NCI-H1417 treated with DMSO at 0.1 percent for 48 hours (cell line): ENCODE measurements around the gene MYOZ3.

Experiments
- DNase-seq: peaks from one replicate; lab custom pipeline; 2025; lab: John Stamatoyannopoulos, UW

Gene MYOZ3

GRCh38 chr5:150627731-150628545, 33.1 kb upstream of the MYOZ3 start:
- no peak for DNase-seq

DNA sequence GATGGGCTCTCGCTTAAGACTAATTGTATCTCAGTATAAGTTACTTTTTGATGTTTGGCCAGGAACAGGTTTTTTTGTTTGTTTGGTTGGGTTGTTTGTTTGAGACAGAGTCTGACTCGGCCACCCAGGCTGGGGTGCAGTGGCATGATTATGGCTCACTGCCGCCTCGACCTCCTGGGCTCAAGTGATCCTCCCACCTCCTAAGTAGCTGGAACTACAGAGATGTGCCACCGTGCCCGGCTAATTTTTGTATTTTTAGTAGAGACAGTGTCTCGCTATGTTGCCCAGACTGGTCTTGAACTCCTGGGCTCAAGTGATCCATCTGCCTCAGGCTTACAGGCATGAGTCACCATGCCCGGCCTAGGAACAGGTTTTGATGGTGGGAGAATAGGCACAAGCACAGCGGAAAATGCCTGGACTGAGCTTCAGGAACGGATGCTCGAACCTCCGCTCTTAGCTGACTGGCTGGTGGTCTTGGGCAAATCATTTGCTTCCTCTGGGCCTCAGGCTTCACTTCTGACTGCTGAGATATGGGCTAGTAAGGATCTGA, 32.0 kb upstream of the MYOZ3 start:
- no peak for DNase-seq

- no peak for DNase-seq
These were observed 31.0 kb upstream of the MYOZ3 start for GRCh38 chr5:150630016-150630415.

- DNase-seq: no peak
These were observed 30.4 kb upstream of the MYOZ3 start for GRCh38 chr5:150630461-150631325.

DNA sequence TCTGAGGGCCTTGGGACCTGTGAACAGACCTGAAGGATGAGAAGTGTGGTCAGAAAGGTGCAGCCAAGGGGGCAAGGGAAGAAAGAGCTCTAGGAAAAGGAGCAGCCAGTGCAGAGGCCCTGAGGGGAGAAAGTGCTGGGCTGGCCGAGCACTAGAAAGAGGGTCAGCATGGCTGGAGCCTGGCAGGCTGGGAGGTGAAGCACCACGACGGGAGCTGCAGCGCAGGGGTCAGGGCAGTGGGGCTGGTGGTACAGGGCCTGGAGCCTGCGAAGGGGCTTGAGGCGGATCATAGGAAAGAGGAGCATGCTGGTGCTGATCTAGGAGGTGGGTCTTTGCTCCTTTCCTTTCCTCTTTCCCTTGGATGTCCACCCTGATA, 29.7 kb upstream of the MYOZ3 start:
- DNase-seq: no peak

DNA sequence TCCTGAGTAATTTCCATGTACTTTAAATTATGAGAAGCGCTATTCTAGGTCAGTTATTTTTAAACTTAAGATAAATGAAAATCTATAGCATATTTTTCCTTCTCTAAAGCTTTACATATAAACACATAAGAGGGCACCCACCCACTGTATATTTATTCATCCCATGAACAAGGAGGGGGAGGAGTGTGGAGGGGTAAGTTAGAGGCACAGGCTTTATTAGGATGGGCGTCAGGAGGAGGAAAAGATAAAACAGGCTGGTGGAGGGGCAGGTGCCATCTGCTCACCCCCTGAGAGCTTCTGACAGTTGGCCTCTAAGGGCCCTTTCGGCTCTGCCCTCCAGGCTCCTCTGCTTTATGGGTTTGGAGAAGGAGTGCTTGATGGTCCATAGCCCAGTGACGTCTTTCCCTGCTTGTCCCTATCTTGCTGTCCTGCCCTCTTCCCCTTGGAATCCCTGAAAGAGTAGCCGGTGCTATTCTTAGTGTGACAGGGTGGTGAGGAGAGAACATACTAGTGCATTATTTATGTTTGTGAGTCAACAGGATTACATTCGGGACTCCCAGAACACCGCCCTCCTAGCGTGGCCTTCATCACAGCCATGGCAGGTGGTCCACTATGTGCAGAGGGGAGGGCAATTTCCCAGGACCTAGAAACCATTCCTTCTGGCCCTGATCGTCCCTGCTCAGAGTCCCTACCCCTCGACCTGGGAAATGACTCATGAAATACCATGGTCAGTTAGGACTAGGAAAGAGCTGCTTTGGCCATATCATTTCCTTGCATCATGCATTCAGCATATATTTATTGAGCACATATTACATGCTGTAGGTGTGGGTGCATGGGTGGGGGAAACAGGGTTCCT, 28.5 kb upstream of the MYOZ3 start:
- no peak for DNase-seq

- no peak for DNase-seq
These were observed 27.6 kb upstream of the MYOZ3 start for GRCh38 chr5:150633429-150633828.

DNA sequence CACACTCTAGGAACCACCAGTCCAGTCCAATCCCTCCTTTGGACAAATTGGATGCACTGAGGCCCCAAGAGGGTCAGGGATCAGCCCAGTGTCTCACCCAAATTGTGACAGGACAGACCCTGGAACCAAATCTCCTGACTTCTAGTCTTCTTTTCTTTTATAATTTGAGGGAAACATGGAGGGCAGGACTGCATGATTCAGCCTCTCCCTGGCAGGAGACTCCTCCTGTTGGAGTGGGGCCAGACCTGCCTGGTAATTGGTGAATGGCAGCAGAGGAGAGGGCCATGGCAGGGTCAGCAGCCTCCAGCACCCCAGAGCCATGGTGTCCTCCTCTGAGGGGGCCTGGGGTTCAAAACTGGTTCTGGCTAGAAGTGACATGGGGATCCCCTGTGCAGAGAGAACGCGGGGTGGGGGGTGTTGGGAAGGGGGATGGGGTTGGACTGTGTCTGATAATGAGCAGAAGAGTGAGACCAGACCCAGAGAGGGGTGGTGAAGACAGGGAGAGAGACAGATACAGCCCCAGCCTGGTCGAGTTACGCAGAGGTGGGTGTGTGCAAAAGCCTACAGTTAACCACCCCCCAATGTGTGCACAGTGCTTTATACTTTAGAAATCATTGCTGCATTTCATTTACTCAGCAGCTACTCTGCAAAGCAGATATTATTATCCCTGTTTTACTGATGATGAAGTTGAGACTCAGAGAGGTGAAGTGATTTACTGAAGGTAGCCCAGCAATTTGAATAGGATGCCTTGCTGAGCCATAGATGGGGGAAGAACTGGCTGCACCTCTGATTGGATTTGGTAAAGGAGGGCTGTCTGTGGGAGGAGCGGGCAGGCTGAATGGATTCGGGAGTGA, 24.4 kb upstream of the MYOZ3 start:
- DNase-seq: no peak

DNA sequence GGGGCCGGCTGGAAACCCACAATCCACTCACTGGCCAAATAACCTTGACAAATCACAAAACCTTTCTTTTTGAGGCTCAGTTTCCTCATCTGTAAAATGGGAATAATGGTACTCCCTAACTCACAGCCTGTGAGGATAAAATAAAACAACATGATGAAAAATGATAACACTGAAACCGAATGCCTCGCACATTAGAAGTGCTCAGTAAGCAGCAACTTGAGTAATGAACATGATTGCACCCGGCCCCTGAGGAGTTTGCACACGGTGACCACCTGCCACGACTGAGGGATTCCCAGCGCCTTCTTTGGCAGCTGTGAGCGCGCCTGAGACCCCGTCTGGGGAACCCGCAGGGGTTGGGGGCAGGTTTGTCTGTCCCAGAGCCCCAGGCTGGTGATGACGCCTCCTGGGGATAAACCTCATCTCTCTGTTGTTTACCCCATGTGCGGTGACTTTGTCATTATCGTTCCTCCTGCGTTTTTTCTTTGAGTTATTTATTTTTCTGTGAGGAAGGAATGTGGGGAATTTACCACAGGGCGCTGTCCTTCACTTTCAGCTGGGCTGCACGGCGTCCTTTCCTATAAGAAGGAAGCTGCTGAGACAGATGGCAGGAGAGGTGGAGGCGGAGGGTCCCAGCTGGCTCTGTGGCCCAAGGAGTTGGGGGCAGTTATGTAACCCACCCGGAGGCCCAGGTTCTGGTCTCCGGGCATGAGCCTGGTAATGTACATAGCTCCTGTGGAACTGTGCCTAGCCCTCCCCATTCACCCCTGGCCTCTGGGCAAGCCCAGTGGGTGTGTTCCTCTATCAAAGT, 23.6 kb upstream of the MYOZ3 start:
- no peak for DNase-seq

DNA sequence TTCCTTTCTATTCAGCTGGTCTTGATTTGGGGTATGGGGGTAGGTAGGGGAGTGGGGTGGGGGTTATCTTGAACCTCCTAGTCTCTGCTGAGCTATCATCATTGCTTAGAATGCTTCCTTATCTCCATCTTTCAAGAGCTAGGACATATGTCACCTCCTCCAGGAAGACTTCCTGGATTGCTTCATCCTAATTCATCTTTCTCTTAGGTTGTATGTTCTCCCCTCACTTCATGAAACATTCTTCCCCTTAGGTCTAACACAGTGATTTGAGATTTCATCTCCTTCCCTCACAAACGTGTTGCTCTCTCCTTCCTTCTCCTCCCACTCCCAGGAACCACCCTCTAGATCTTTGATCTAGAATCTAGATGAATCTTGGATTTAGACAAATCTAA, 23.0 kb upstream of the MYOZ3 start:
- DNase-seq: no peak

DNA sequence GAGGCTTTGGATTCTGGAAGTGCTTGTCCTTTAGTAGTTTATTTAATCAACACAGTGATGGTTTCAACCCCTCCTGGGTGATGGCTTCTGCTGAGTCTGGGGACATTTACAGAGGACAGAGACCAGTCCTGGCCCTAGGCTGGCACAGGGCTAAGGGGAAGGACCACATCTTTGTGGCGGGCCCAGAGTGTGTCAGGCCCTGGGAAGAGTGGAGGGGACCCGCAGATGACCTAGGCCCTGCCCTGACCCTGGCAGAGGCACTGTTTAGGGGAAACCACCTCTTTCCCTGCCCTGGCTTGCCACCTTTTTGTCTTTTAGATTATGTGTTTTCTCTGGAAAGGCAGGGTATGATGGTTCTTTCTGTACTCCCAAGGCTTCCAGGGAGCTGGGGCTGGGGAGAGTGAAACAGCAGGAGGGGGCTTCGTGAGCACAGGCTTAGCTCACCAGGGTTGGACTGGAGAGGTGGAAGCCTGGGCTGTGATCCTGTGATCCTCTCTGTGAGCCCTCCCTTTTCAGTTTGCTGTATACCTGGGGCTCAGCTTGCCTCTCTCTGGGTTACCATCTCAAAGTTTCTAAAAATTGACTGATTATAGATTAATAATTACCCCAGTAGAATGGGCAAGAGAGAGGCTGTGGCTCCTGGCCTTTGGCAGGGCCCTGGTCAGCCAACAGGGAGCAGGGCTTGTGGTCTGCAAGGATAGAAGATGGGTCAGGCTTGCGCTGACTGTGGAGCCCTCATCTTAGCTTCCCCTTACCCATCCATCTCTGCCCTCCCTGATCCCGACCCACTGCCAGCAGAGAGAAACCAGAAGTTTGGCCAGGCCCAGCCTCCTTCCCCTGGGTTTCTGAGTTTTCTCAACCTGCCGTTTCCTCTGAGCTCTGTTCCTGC, 22.3 kb upstream of the MYOZ3 start:
- DNase-seq: no peak

GRCh38 chr5:150639377-150639692, 21.7 kb upstream of the MYOZ3 start:
- DNase-seq: no peak

- no peak for DNase-seq
These were observed 21.3 kb upstream of the MYOZ3 start for GRCh38 chr5:150639751-150640150.

DNA sequence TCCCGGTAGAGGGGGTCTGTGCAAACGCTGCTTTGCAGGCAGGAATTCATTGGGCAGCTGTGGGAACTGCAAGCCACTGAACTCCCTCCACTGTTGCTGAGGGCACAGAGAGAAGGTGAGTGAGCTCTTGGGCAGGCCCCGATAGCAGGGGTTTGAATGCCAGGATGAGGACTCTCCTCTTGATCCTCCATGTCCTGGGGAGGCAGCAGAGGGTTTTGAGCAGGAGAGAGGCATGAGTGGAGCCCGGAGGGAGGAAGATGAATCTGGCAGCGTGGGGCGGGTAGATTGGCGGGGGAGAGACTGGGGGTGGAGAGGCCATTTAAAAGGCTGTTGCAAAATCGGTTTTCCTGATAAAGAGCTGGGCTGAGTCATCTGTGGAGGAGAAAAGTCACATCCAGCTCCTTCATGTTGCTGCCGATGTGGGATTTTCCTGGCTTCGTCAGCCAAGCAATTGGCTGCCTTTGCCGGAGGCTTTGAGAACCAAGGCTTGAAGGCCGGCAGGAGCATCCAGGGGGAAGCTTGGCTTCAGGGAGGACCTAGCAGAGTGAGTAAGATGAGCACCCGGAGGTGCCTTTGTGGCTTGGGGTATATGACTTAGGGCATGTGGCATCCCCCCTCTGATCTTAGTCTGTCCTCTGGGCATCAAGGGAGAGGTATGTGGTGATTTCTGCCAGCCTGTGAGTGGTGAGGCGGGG, 20.6 kb upstream of the MYOZ3 start, which contains the start of gene SYNPO:
SYNPO (plus strand) TSS at position 350 of the 695 bp plus-strand sequence. CDS start 7,616 bp downstream, outside the sequence.
- DNase-seq: no peak

DNA sequence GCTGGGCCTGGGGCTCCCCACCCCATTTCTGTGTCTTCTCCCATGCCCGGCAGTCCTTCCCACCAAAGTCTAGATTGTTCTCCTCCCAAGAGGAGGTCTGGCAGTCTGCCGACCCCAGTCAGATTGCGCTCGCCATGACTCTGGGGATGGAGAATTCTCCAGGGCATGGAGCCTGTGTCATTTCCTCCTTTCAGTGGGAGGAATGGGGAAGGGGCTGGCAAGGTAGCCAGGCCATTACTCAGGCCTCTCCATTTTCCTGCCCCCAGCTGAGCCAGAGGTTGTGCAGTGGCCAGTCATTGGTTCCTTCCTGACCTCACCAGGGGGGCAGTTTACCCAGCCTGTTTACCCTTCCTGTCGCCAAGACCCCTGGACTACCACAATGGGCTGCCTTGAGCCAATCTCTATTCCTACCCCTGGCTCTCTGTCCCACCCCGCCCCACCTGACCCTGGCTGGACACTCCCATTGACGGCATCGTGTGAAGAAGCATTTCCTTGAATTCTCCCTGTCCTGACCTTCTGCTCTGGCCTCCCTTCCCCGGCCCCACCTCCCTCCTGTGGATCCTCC, 20.0 kb upstream of the MYOZ3 start:
- no peak for DNase-seq

DNA sequence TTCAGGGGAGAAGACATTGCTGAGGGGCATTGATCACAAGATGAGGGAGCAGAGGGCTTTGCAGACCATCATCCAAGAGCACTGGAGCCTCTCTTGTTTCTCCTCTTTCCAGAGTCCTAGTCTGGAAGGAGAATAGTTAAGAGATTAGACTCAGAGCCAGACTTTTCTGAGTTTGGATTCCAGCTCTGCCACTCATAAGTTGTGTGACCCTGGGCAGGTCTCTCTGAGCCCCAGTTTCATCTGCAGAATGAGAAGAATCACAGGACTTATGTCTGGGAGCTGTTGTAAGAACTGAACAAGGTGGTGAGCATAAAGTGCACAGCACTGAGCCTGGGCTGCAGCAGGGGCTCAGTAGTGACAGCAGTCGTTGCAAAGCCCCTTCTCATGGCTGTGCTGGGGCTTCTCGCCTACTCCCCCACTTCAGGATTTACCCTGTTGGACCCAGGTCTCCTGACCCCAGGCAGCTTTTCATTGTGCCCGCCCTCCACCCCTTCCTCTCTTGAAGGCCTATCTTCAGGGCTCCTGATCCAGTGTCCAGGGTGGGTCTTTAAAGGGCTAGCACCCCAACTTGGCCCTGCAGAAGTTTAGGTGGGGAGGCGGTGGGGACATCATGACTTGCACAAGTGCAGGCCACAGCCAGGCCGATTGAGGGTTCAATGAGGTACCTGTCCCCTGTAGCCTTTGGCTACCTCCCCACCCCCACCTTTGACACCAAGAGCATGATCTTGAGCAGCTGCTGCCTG, 19.1 kb upstream of the MYOZ3 start:
- DNase-seq: no peak

DNA sequence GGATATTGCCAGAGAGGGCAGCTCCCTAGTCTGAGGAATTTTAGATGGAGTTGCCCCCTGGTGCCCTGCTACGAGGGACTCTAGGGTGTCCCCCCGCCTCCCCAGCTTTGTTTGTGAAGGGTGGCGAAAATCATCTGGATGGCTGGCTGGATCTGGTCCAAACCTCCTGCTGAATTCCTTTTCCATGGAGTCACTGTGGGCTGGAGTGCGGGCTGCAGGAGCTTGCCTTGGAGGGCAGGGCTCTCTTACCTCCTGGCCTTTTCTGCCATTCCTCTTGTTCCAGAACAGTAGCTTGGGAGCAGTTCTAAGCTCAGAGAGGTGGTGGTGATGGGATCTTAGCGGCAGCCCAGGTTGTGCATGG, 18.5 kb upstream of the MYOZ3 start:
- no peak for DNase-seq
